OCI-M2 (cell line): Measurements from ENCODE around the gene MXI1.
"Not testable (repeated sequence)": the region's sequence is repeated elsewhere in the genome, so short reads cannot be mapped to it uniquely, and the experiment has no call there.

Experiments
- DNase-seq: peaks from one replicate; lab custom pipeline; 2025; ENCODE audit not compliant: unreplicated experiment; lab: John Stamatoyannopoulos, UW

The MXI1 gene

GRCh38 chr10:110181451-110181850, 26.0 kb upstream of the MXI1 start:
- no peak for DNase-seq

- DNase-seq = no peak
These were observed 25.5 kb upstream of the MXI1 start for GRCh38 chr10:110181911-110182310.

- DNase-seq = no peak
These were observed 23.0 kb upstream of the MXI1 start for GRCh38 chr10:110184398-110184797.

GRCh38 chr10:110185646-110186182, 21.7 kb upstream of the MXI1 start:
- DNase-seq = not testable (repeated sequence)

GRCh38 chr10:110190170-110190569, 17.2 kb upstream of the MXI1 start:
- no peak for DNase-seq

GRCh38 chr10:110192552-110192951, 14.9 kb upstream of the MXI1 start:
- no peak for DNase-seq

GRCh38 chr10:110200503-110200902, 6.9 kb upstream of the MXI1 start:
- no peak for DNase-seq

- DNase-seq = not testable (repeated sequence)
These were observed 6.4 kb upstream of the MXI1 start for GRCh38 chr10:110201046-110201445.

GRCh38 chr10:110203500-110204455, 3.6 kb upstream of the MXI1 start:
- no peak for DNase-seq

- no peak for DNase-seq
These were observed 2.2 kb upstream of the MXI1 start for GRCh38 chr10:110205051-110205675.

GRCh38 chr10:110207805-110208613, 604 bp downstream of the MXI1 start:
- DNase-seq = no peak

GRCh38 chr10:110208614-110209453, 1.4 kb downstream of the MXI1 start:
- DNase-seq = no peak

GRCh38 chr10:110209454-110209925, 2.1 kb downstream of the MXI1 start:
- DNase-seq = no peak

- DNase-seq = no peak
These were observed 2.7 kb downstream of the MXI1 start for GRCh38 chr10:110209926-110210673.

GRCh38 chr10:110210674-110211464, 3.5 kb downstream of the MXI1 start:
- DNase-seq = peak; percentile 62

GRCh38 chr10:110211465-110211843, 4.0 kb downstream of the MXI1 start:
- no peak for DNase-seq

- no peak for DNase-seq
These were observed 5.0 kb downstream of the MXI1 start for GRCh38 chr10:110212119-110213006.

GRCh38 chr10:110214371-110214826, 7.0 kb downstream of the MXI1 start:
- DNase-seq = no peak
